Gastrocnemius medialis (tissue), 4 donors: ENCODE data around the gene SGPL1.

ENCODE experiments used
- POLR2A ChIP-seq, 2 donors: fragments of 450-650 bp; IDR thresholded peaks; one replicate each; pipeline ENCODE4 v1.6.1; 2017; ENCODE audit warnings: antibody characterized with exemption in 2 of 2, mild to moderate bottlenecking in 2 of 2, moderate library complexity in 2 of 2
- TF ChIP-seq, protein P1 (sequence below), 5 experiments: fragments of 450-650 bp in 3 of 5; fragments of 200-600 bp in 2 of 5; sonication (generic) in 2 of 5; IDR thresholded peaks in 4 of 5; conservative IDR thresholded peaks in 1 of 5; 1 replicate in 4 of 5; 2 replicates in 1 of 5; pipeline ENCODE4 v1.5.1; 2016 to 2019; ENCODE audit warnings: antibody characterized with exemption in 5 of 5, mild to moderate bottlenecking in 3 of 5, moderate library complexity in 3 of 5

DNA sequence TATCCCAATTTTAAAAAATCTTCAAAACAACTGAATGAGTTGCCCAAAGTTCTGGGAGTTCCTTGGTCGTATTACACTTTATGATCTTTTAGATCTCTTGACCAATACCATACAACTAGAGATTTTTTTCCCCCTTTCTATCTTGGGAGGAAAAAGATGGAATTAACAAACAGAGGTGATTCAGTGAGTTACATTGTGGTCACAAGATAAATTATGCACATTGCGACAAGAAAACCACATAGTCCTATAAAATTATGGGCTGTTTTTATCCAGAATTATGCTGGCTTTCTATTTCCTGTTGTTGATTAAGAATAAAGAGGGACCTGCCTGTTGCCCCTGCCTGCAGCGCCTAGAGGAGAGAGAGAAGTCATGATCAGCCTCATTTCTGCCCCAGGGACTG lies 8.2 kb upstream of the SGPL1 start:
- no peak for TF ChIP-seq POLR2A (IDR thresholded peaks at IDR 0.05)
- TF ChIP-seq, protein P1, sequence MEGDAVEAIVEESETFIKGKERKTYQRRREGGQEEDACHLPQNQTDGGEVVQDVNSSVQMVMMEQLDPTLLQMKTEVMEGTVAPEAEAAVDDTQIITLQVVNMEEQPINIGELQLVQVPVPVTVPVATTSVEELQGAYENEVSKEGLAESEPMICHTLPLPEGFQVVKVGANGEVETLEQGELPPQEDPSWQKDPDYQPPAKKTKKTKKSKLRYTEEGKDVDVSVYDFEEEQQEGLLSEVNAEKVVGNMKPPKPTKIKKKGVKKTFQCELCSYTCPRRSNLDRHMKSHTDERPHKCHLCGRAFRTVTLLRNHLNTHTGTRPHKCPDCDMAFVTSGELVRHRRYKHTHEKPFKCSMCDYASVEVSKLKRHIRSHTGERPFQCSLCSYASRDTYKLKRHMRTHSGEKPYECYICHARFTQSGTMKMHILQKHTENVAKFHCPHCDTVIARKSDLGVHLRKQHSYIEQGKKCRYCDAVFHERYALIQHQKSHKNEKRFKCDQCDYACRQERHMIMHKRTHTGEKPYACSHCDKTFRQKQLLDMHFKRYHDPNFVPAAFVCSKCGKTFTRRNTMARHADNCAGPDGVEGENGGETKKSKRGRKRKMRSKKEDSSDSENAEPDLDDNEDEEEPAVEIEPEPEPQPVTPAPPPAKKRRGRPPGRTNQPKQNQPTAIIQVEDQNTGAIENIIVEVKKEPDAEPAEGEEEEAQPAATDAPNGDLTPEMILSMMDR (IDR thresholded peaks at IDR 0.05 in 4 of 5, conservative IDR thresholded peaks at IDR 0.05 in 1 of 5): no peak
